PC-9 (cell line): ENCODE data around the gene MAST1.

ENCODE experiments used
- CTCF ChIP-seq: fragments of 200-600 bp; sonication (generic); conservative IDR thresholded peaks from 2 replicates; pipeline ENCODE4 v1.6.1; 2017; ENCODE audit warnings: mixed run types, antibody characterized with exemption, mild to moderate bottlenecking, moderate library complexity
- EZH2 ChIP-seq: fragments of 200-600 bp; sonication (generic); IDR thresholded peaks from 2 replicates; pipeline ENCODE4 v1.8.0; 2017; ENCODE audit warnings: antibody characterized with exemption, low read depth

DNA sequence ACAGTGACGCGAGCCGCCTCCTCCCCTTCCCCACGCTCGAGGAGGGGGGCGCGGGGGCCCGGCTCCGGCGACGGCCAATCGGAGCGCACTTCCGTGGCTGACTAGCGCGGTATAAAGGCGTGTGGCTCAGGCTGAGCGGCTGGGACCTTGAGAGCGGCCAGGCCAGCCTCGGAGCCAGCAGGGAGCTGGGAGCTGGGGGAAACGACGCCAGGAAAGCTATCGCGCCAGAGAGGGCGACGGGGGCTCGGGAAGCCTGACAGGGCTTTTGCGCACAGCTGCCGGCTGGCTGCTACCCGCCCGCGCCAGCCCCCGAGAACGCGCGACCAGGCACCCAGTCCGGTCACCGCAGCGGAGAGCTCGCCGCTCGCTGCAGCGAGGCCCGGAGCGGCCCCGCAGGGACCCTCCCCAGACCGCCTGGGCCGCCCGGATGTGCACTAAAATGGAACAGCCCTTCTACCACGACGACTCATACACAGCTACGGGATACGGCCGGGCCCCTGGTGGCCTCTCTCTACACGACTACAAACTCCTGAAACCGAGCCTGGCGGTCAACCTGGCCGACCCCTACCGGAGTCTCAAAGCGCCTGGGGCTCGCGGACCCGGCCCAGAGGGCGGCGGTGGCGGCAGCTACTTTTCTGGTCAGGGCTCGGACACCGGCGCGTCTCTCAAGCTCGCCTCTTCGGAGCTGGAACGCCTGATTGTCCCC, 46.8 kb upstream of the MAST1 start, which contains the start of gene JUNB:
- no peak for TF ChIP-seq EZH2
- no peak; the same call in 1 of the 2 replicates for TF ChIP-seq CTCF
